Measurements from ENCODE around the gene MT1X.

The MT1X gene

DNA sequence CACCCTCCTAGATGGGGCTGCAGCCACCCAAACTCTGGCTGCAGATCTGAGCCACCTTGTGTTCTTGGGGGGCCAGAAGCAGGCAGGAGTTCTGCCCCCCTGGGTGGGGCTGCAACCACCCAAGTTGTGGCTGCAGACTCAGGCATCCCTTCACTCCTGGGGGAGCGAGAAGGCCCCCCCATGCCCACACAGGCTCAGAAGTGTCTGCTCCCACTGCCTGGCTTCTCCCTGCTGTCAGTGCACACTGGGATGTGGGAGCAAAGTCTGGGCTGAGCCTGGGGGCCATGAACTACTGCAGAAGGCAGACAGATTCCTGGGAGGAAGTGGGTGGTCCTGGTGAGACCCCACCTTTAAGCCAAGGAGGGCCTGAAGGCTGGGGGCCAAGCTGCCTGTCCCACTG is 13.0 kb downstream of the MT1X start:
- TF ChIP-seq, protein P1, sequence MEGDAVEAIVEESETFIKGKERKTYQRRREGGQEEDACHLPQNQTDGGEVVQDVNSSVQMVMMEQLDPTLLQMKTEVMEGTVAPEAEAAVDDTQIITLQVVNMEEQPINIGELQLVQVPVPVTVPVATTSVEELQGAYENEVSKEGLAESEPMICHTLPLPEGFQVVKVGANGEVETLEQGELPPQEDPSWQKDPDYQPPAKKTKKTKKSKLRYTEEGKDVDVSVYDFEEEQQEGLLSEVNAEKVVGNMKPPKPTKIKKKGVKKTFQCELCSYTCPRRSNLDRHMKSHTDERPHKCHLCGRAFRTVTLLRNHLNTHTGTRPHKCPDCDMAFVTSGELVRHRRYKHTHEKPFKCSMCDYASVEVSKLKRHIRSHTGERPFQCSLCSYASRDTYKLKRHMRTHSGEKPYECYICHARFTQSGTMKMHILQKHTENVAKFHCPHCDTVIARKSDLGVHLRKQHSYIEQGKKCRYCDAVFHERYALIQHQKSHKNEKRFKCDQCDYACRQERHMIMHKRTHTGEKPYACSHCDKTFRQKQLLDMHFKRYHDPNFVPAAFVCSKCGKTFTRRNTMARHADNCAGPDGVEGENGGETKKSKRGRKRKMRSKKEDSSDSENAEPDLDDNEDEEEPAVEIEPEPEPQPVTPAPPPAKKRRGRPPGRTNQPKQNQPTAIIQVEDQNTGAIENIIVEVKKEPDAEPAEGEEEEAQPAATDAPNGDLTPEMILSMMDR (IDR thresholded peaks at IDR 0.05; ENCODE audit: low read depth, low read length) = no peak
- no peak for DNase-seq (ENCODE audit: extremely low read depth, low read depth)

DNA sequence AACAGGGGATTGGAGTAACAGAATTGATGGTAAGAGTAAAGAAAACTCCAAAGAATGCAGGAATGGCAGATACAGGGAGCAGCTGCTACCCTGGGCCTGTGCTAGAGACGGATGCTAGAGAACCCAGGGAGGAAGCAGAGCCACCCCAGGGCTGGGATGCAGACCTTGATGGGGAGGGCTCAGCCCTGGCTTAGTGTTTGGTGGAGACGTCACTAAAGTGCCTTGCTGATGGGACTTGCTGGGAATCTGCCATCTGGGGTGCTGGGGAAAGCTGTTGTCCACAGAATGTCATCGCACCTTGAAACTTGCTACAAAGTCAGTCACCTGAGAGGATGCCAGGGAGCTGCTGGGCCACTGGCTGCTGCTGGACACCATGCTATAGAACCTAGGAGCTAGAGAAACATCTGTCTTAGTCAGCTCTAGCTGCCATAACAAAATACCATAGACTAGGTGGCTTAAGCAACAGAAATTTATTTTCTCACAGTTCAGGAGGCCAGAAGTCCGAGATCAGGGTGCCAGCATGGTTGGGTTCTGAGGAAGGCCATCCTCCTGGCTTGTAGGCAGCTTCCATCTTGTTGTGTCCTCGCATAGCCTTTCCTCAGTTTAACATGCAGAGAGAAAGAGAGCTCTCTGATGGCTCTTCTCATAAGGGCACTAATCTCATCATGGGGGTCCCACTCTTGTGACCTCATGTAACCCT is 15.3 kb downstream of the MT1X start:
- DNase-seq (ENCODE audit: extremely low read depth, low read depth) = no peak
- TF ChIP-seq, protein P1 (IDR thresholded peaks at IDR 0.05; ENCODE audit: low read depth, low read length) = no peak

GRCh38 chr16:56700195-56700594 is 17.9 kb downstream of the MT1X start:
- no peak for DNase-seq (ENCODE audit: extremely low read depth, low read depth)

GRCh38 chr16:56700631-56701030 is 18.4 kb downstream of the MT1X start:
- TF ChIP-seq, protein P1 (IDR thresholded peaks at IDR 0.05; ENCODE audit: low read depth, low read length) = no peak

More at GRCh38 chr16:56700195-56700594, 17.9 kb downstream of the MT1X start:
- TF ChIP-seq, protein P1 (IDR thresholded peaks at IDR 0.05; ENCODE audit: low read depth, low read length) = no peak

DNA sequence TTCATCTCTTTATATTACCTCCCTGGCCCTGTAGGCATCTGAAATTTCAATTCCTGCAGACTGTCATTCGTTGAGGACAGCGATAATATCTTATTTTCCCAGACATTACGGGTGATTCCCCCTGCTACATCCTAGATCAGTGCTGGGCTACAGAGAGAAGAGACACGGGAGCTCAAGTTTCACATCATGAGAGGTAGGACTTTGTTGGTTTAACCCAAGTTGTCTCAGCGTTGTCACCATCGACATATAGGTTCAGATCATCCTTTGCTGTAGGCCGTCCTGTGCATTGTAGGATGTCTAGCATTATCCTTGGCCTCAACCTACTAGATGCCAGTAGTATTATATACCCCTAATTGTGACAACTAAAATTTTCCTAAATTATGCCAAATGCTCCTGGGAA is 19.3 kb downstream of the MT1X start:
- no peak for DNase-seq (ENCODE audit: extremely low read depth, low read depth)
- TF ChIP-seq, protein P1 (IDR thresholded peaks at IDR 0.05; ENCODE audit: low read depth, low read length) = no peak

More at GRCh38 chr16:56700631-56701030, 18.4 kb downstream of the MT1X start:
- DNase-seq (ENCODE audit: extremely low read depth, low read depth) = no peak

GRCh38 chr16:56702836-56703235 is 20.6 kb downstream of the MT1X start:
- TF ChIP-seq, protein P1 (IDR thresholded peaks at IDR 0.05; ENCODE audit: low read depth, low read length) = no peak
- no peak for DNase-seq (ENCODE audit: extremely low read depth, low read depth)

GRCh38 chr16:56708525-56709442 is 26.5 kb downstream of the MT1X start:
- DNase-seq (ENCODE audit: extremely low read depth, low read depth) = no peak
- TF ChIP-seq, protein P1 (IDR thresholded peaks at IDR 0.05; ENCODE audit: low read depth, low read length) = no peak
